ENCODE results near the gene PROZ.
"Not testable (repeated sequence)": the region's sequence is repeated elsewhere in the genome, so short reads cannot be mapped to it uniquely, and the experiment has no call there.

Gene PROZ

GRCh38 chr13:113157206-113157928 is 1.1 kb upstream of the PROZ start:
- DNase-seq: no peak

DNA sequence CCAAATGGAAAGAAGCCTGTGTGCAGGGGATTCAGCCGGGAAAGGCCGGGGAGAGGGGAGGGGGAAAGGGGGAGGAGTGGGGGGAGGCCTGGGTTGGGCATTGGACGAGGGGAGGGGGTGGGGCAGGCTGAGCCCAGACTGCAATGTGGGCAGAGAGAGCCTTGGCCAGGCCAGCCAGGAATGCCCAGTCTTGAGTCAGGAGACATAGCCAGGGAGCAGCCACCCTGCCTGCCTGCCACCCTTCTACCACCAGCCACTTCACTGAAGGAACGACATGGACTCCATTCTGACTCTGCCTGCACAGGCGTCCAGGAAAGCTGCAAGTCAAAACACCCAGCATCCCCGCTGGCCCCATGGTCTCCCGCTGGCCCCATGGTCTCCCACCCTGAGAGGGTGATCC is 498 bp downstream of the PROZ start:
- DNase-seq: no peak

DNA sequence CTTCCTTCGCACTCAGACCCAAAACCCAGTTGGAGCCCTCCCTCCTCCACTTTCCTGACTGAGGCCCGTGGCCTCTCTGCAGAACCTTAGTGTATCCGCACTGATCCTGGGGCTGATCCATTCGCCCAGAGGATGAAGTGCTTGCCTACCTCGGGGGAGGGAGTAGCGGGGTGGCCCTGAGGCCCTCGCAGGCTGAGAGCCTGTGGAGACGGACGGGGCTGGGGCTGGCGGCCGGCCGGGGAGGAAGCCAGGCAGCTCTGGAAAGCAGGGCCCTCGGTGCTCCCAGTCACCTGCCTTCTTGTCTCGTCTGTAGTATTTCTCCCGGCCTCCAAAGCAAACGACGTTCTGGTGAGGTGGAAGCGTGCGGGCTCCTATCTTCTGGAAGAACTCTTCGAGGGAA is 1.3 kb downstream of the PROZ start:
- no peak for DNase-seq

DNA sequence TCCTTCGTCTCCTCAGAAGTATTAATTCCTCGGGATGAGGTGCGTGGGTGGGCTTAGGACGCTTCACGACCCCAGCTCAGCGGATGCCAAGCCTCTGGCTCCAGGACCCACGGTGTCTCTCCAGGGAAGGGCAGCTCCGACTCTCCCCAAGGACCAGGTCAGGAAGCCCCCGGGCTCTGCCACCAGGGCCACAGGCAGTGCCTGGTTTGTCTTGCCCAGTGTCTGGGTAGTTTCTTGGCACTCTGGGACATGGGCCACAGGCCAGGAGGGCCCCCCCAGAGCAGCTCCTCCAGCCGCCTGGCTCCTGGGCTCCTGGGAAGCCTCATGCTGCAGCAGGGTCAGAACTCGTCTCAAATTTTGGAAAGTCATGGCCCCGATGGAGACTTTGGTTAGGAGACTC is 2.5 kb downstream of the PROZ start:
- DNase-seq: no peak

GRCh38 chr13:113161433-113161832 is 3.0 kb downstream of the PROZ start:
- no peak for DNase-seq

DNA sequence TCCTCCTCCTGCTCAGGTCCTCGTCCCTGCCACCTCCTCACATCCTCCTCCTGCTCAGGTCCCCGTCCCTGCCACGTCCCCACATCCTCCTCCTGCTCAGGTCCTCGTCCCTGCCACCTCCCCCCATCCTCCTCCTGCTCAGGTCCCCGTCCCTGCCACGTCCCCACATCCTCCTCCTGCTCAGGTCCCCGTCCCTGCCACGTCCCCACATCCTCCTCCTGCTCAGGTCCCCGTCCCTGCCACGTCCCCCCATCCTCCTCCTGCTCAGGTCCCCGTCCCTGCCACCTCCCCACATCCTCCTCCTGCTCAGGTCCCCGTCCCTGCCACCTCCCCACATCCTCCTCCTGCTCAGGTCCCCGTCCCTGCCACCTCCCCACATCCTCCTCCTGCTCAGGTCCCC is 3.5 kb downstream of the PROZ start:
- DNase-seq: not testable (repeated sequence)

DNA sequence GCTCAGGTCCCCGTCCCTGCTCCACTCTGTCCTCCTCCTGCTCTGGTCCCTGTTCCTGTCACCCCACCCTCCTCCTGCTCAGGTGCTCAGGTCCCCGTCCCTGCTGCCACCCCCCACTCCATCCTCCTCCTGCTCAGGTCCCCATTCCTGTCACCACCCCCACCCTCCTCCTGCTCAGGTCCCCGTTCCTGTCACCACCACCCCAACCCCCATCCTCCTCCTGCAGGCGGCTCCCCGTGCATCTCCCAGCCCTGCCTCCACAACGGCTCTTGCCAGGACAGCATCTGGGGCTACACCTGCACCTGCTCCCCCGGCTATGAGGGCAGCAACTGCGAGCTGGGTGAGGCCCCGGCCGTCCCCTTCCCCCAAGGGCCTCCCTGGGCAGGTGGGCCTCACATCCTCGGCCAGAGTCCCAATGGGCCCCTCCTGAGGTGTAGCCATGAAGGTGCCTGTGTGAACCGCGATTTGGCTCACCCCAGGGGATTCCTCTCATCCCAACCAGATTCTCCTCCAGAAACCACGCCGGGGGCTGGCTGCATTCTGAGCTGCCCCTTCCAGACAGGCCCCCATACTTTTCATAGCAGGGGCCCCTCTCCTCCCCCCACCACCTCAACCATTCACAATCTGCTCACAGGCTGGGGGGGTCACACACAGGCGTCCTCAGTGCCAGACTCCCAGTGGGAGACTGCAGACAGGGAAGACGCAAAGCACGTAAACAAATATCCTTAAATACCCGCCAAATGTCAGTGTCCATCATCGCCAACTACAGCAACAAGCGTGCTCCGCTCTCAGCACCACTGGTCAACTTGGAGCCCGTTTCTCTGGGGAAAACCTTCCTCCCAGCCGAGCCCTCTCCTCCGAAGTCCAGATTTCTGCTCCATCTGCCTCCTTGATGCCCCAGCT is 4.6 kb downstream of the PROZ start:
- no peak for DNase-seq

DNA sequence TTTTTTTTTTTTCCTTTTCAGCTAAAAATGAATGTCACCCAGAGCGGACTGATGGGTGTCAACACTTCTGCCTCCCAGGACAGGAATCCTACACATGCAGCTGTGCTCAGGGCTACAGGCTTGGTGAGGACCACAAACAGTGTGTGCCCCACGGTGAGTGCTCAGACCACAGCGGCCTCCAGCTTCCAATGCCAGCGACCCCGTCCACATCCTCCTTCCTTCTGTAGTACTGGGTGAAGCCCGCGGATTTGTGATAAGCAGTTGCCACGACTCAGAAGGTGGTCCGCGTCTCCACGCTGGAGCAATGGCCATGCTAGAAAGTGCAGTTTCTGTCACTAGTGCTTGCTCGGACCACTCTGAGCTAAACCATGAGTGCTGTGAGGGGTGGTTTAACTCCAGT is 6.0 kb downstream of the PROZ start:
- DNase-seq: no peak

DNA sequence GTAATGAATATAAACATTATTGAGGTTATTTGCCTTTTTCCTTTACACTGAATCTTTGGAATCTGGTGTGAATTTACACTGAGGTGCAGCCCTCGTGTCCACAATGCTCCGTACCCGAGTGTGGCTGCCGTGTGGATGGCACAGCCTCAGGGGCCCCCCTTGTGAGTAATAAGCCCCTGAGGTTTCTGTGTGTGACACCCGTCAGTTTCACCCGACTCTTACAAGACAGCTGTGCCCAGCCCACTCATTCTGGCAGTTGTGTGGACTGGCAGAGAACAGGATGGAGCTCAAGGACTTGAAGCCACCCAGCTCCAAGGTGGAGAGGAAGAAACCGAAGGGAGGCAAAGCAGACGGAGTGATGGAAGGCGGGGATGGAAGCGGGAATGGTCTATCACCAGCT is 7.8 kb downstream of the PROZ start:
- DNase-seq: no peak

GRCh38 chr13:113166681-113167080 is 8.2 kb downstream of the PROZ start:
- no peak for DNase-seq

DNA sequence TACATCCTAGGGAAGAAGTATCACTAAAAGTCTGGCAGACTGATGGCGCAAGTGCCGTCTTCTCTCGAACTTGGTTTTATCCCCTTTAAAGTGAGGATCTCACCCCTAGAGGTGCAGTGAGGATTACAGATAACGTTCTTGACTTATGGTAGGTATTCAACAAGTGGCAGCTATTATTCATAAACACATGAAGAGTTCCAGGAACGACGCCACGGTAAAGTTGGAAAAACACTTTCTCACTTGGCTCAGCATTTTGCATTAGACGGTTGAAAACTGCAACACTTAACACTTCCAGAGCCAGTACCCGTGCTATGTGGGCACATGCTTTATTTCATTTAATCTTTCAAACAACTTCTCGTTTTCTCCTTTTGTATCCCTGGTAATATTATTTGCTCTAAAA is 8.7 kb downstream of the PROZ start:
- no peak for DNase-seq

DNA sequence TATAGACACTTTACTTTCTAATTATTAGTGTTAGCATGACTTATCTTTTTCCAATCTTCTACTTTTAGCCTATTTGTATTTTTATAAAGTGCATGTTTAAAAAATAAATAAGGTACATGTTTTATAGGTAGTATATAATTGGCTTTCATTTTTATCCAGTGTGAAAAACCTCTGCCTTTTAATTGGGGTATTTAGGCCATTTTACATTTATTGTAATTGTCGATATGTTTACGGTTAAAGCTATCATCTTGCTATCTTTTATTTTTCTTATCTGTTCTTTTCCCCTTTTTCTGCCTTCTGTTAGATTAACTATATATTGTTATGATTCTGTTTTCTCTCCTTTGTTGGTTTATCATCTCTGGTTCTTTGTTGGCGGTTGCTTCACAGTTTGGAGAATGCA is 9.1 kb downstream of the PROZ start:
- no peak for DNase-seq

DNA sequence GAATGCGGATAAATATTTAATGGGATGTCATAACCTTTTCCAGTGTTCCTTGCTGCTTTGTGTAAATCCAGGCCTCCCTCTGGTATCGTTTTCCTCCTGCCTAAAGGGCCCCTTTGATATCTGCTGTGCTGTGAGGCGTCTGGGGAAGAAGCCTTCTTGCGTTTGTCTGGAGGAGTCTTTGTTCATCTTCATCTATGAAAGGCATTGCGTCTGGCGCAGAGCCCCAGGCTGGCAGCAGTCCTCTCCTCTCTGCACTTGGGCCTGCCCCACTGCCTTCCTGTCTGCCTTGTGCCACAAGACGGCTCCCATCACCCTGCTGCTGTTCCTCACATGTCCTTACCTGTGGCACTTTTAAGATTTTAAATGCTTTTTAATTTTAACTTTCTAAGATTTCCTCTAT is 9.8 kb downstream of the PROZ start:
- DNase-seq: no peak

- DNase-seq: no peak
Observed at GRCh38 chr13:113169277-113170272, 11.1 kb downstream of the PROZ start.

GRCh38 chr13:113170511-113170910 is 12.1 kb downstream of the PROZ start:
- DNase-seq: peak; percentile 26 to 65

- peak; percentile 26 to 28 for DNase-seq
Observed at GRCh38 chr13:113171250-113172125, 13.0 kb downstream of the PROZ start.

GRCh38 chr13:113172419-113172926 is 14.0 kb downstream of the PROZ start:
- no peak for DNase-seq

DNA sequence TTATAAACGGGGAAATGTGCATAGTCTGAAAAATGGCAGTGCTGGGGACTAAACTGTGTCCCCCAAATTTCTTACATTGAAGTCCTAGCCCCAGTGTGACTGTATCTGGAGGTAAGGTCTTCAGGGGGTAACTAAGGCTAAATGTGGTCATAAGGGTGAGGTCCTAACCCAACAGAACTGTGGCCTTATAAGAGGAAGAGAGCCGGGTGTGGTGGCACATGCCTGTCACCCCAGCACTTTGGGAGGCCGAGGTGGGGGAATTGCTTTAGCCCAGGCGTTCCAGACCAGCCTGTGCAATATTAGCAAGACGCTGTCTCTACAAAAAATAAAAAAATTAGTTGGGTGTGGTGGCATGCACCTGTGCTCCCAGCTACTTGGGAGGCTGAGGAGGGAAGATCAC is 17.8 kb downstream of the PROZ start:
- peak; percentile 63 to 78 for DNase-seq

- DNase-seq: no peak
Observed at GRCh38 chr13:113176822-113177221, 18.4 kb downstream of the PROZ start.

- DNase-seq: no peak
Observed at GRCh38 chr13:113178070-113178895, 19.8 kb downstream of the PROZ start.

DNA sequence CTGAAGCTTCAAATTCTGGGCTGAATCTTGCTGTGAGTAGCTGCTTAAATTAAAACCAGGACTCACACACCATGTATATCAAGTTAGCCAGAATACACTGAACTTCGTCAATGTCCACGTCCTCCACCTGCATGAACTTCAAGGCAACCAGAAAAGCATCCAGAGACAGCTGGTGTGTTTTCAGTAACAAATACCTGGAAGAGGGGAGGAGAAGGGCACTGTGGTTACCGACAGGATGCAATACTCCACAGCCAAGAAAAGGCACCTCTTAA is 20.4 kb downstream of the PROZ start:
- DNase-seq: no peak
